Omental fat pad (tissue), 4 donors: ENCODE data around the gene ACOXL. TPM values are rescaled to one million over a fixed set of nuclear protein-coding genes. Genes with fewer than 3 reads are reported as not detected.

Experiments
- ATAC-seq: fragments of 150-250 bp; one replicate; pipeline ENCODE4 v1.9.1; 2016; ENCODE audit warnings: mild to moderate bottlenecking, moderate library complexity; ENCODE audit not compliant: low FRiP score
- DNase-seq: peaks from one replicate; pipeline ENCODE4 v3.0.0-alpha.2; 2019; ENCODE audit warnings: low spot score
- total RNA-seq, 4 donors: library from RNA; depleted of rRNA; stranded (reverse); fragments of >200 nt; gene quantifications; one replicate each; pipeline ENCODE4 v1.1.0, GENCODE V29; 2016
- TF ChIP-seq, protein P1 (sequence below), 3 donors: fragments of 450-650 bp; IDR thresholded peaks; one replicate each; pipeline ENCODE4 v1.5.1; 2016 to 2017; ENCODE audit warnings: antibody characterized with exemption in 3 of 3, mild to moderate bottlenecking in 3 of 3, moderate library complexity in 2 of 3

Gene ACOXL
- total RNA-seq, 4 donors from 2014 or later: 0.12 to 0.84 TPM; not detected in 2

DNA sequence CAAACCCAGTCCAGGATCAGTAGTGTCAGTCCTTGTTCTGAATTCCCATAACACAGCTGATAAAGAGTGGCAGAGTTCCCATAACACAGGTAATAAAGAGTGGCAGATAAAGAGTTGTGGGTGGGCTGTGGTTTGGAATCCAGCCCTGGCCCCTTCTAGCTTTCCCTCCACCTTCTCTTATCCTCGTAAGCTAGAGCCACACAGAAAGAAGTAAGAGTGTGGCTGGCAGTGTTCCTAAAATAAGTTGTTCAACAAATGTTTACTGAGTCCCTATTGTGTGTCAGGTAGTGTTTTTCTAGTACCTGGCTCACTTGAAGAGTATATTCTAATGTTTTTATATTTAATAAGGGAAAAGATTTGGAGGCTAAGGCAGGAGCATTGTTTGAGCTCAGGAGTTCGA is 323.4 kb downstream of the ACOXL start:
- TF ChIP-seq, protein P1, sequence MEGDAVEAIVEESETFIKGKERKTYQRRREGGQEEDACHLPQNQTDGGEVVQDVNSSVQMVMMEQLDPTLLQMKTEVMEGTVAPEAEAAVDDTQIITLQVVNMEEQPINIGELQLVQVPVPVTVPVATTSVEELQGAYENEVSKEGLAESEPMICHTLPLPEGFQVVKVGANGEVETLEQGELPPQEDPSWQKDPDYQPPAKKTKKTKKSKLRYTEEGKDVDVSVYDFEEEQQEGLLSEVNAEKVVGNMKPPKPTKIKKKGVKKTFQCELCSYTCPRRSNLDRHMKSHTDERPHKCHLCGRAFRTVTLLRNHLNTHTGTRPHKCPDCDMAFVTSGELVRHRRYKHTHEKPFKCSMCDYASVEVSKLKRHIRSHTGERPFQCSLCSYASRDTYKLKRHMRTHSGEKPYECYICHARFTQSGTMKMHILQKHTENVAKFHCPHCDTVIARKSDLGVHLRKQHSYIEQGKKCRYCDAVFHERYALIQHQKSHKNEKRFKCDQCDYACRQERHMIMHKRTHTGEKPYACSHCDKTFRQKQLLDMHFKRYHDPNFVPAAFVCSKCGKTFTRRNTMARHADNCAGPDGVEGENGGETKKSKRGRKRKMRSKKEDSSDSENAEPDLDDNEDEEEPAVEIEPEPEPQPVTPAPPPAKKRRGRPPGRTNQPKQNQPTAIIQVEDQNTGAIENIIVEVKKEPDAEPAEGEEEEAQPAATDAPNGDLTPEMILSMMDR (IDR thresholded peaks at IDR 0.05): no peak

GRCh38 chr2:111057045-111057444 is 324.7 kb downstream of the ACOXL start:
- DNase-seq (no peak), ATAC-seq (no peak)
- TF ChIP-seq, protein P1 (IDR thresholded peaks at IDR 0.05): no peak

More for the DNA sequence above, 323.4 kb downstream of the ACOXL start:
- DNase-seq (no peak), ATAC-seq (no peak)

DNA sequence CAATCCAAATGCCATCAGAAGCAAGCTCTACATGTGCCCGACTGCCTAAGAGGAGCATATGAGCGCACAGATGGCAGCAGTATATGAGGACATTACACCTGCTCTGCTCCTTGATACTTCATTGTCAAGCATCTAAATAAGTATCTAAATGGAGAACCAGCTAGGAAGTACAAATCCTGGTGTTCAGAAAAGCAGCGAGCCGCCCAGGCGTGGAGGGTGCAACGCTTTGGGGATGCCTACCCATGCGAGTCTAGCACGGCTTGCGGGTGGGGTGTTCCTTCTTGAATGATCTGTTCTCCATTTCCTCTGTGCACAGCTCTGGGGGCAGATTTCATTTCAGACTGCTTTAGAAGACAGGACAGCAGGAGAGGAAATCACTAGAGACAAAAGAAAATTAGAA is 325.3 kb downstream of the ACOXL start:
- DNase-seq (no peak), ATAC-seq (no peak)
- TF ChIP-seq, protein P1 (IDR thresholded peaks at IDR 0.05): no peak

DNA sequence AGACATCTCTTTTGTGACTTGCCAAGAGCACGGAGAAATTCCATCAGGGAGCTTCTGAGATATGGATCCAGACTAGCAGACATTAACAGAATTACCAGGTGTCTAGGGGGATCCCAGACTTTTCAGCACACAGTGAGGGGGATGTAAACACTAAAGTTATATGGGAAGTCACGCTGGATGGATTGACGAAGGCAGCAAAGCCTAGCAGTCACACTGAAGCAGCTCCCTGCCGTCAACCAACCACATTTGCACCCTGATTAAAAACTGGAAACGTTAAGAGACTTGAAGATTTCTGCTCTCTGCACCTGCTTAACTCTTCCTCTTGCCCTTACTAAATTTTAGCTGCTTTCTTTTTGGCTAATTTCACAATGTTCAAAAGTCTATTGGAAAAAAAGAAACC is 325.9 kb downstream of the ACOXL start:
- TF ChIP-seq, protein P1 (IDR thresholded peaks at IDR 0.05): no peak
- no peak for ATAC-seq

GRCh38 chr2:111061191-111061590 is 328.8 kb downstream of the ACOXL start:
- ATAC-seq (no peak), DNase-seq (no peak)
- TF ChIP-seq, protein P1 (IDR thresholded peaks at IDR 0.05): no peak

More for the DNA sequence above, 325.9 kb downstream of the ACOXL start:
- DNase-seq: no peak

DNA sequence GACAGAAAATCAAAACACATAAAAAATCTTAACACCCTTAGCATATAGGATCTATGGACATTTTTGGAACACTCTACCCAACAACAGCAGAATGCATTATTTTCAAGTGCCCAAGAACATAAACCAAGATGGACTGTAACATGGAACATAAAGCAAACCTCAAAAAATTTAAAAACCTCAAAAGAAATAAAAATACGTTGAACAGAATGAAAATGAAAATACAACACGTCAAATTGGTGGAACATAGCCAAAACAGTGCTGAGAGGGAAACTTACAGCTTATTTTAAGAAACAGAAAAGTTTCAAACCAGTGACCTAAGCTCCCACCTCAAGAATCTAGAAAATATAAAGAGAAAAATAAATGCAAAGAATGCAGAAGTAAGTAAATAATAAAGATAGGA is 330.0 kb downstream of the ACOXL start:
- TF ChIP-seq, protein P1 (IDR thresholded peaks at IDR 0.05): no peak
- no peak for ATAC-seq
- no peak for DNase-seq

- DNase-seq: no peak
- TF ChIP-seq, protein P1 (IDR thresholded peaks at IDR 0.05): no peak
- no peak for ATAC-seq
Measured at GRCh38 chr2:111066062-111066593, 333.8 kb downstream of the ACOXL start.
